ENCODE data around the gene SUSD5.
"Not testable (repeated sequence)": the region's sequence is repeated elsewhere in the genome, so short reads cannot be mapped to it uniquely, and the experiment has no call there.

SUSD5 gene

DNA sequence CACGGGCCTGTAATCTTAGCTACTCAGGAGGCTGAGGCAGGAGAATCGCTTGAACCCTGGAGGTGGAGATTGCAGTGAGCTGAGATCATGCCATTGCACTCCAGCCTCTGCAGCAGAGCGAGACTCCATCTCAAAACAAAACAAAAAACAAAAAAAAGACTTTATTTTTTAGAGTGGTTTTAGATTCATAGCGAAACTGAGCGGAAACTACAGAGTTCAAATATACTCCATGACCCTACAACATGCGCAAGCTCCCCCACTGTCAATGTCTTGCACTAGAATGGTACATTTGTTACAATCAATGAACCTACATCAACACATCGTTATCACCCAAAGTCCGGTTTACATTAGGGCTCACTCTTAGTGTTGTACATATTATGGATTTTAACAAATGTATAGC is 107.0 kb downstream of the SUSD5 start:
- peak; percentile 71 for DNase-seq

DNA sequence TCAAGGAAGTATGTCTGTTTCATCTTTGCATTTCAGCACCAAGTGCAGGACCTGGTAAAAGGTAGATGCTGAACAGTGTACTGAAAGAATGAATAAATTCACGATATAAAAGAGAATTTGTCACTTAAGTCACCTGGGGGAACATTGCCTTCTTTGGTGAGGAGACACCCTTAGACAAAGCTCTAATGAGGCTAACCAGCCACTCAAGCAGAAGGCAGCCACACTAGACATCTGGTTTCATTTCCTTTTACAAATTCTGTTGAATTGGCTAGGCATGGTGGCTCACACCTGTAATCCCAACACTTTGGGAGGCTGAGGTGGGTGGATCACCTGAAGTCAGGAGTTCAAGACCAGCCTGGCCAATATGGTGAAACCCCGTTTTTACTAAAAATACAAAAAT is 111.8 kb downstream of the SUSD5 start:
- DNase-seq, result not testable (repeated sequence)

DNA sequence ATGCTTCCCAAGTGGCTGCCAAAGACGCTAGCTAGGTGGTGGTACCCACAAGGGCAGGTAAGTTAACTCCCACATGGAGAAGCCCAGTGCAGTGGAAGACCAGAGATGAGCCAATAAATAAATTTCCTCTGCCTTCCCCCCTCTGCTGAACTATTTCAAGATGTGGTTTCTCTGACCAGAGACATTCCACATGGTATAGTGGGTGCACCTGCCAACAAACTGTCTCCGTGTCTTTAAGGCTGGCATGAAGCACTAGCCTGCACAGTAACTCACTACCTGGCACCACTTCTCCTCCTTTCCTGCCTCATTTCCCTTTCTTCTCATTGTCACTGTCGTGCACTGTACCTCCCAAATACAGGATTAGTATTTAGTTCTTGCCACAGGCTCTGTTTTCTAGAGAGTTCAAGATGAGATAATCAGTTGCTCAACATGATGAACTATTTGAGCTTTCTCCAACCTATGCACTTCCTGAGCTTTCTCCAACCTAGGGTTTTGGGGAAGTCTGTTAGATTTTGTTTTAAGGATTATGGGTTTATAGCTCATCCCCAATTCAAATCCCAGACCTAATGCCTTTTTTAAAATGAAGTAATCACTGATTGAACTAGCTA is 113.2 kb downstream of the SUSD5 start:
- DNase-seq, result no peak

DNA sequence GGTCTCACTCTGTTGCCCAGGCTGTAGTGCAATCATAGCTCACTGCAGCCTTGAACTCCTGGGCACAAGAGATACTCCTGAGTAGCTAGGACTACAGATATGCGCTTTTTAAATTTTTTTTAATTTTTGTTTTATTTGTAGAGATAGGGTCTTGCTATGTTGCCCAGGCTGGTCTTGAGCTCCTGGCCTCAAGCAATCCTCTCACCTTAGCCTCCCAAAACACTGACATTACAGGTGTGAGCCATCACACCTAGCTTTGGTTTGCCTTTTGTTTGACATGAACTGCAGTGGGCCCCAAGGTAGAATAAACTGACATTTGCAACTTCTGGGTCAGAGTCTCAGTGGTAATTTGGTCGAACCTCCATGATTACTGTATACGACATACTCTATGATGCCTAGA is 113.8 kb downstream of the SUSD5 start:
- no peak for DNase-seq

DNA sequence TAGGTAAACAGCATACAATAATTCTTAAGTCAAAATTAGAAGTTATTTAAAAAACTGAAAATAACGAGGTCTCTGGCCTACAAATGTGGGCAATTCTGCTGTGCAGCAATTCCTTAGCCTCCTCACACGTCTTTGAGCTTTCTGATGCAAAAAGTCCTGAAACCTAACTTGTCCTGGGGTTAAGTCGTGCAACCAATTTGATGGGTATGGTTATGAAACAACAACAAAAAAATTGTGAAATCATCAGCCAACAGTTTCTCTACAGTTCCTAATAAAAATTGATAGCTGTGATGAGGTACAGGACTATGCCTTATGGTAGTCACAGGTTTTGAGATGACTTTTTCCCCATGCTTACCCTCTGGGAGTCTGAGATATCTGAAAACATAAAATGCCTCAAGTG is 115.1 kb downstream of the SUSD5 start:
- DNase-seq, result no peak

DNA sequence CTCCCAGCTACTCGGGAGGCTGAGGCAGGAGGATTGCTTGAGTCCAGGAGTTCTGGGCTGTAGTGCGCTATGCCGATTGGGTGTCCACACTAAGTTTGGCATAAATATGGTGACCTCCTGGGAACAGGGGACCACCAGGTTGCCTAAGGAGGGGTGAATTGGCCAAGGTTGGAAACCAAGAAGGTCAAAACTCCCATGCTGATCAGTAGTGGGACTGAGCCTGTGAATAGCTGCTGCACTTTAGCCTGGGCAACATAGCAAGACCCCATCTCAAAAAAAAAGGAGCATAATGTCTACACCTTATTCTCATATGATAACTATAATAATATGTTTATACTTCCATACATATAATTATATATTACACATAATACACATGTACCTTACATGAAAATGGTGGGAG is 115.6 kb downstream of the SUSD5 start:
- DNase-seq, result no peak

DNA sequence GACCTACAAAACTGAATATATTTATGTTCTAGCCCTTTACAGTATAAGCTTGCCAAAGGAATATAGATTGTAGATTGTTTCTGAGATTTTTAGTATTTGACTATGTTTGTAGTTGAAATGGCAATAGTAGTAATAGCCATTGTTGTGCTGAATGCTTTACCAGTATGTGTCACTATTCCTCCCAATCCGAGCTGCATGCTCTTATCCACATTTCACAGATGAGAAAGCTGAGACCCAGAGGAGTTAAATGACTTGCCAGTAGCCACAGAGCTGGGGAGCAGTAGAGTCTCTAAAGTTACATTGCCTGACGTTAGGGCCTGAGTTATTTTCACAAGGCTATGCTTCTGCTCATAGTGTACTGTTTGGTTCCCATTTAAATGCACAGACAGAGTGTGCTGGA is 118.4 kb downstream of the SUSD5 start:
- DNase-seq, result no peak

All from activated CD4-positive, alpha-beta T cell treated with anti-CD3 and anti-CD28 coated beads, Interleukin-2, amount 50 U/mL, for 16 hours (primary cell).